IPS DF 6.9 (cell line): Measurements from ENCODE around the gene SLC25A34.

Experiments used
- DNase-seq: peaks from one replicate; pipeline ENCODE4 v3.0.0-alpha.2; 2013; ENCODE audit warnings: low read depth, low spot score
- H3K27ac ChIP-seq: one replicate; pipeline ENCODE4 v1.5.1; 2013; ENCODE audit warnings: low read length, control low read depth
- H3K27me3 ChIP-seq: 2 replicates; pipeline ENCODE4 v1.6.1; 2013; ENCODE audit warnings: mild to moderate bottlenecking, low read length; ENCODE audit not compliant: control insufficient read depth, insufficient read depth
- H3K36me3 ChIP-seq: 2 replicates; pipeline ENCODE4 v1.6.1; 2013; ENCODE audit warnings: low read length; ENCODE audit not compliant: control insufficient read depth, insufficient read depth
- H3K4me1 ChIP-seq: 2 replicates; pipeline ENCODE4 v1.6.1; 2013; ENCODE audit warnings: low read length; ENCODE audit not compliant: control insufficient read depth, insufficient read depth
- H3K4me3 ChIP-seq: 2 replicates; pipeline ENCODE4 v1.5.1; 2013; ENCODE audit warnings: mild to moderate bottlenecking, low read length
- H3K9me3 ChIP-seq: 2 replicates; pipeline ENCODE4 v1.6.1; 2013; ENCODE audit warnings: low read length, inconsistent platforms; ENCODE audit not compliant: control insufficient read depth, insufficient read depth
- WGBS: extraction: QIAGEN DNeasy Blood & Tissue Kit; methylation state at CpG from one replicate; pipeline ENCODE4 v1.1.7; 2013; ENCODE audit warnings: mixed read lengths, missing lambda C conversion rate; ENCODE audit not compliant: insufficient read length, insufficient coverage; 5-methylcytosine and 5-hydroxymethylcytosine counted together

SLC25A34 gene

DNA sequence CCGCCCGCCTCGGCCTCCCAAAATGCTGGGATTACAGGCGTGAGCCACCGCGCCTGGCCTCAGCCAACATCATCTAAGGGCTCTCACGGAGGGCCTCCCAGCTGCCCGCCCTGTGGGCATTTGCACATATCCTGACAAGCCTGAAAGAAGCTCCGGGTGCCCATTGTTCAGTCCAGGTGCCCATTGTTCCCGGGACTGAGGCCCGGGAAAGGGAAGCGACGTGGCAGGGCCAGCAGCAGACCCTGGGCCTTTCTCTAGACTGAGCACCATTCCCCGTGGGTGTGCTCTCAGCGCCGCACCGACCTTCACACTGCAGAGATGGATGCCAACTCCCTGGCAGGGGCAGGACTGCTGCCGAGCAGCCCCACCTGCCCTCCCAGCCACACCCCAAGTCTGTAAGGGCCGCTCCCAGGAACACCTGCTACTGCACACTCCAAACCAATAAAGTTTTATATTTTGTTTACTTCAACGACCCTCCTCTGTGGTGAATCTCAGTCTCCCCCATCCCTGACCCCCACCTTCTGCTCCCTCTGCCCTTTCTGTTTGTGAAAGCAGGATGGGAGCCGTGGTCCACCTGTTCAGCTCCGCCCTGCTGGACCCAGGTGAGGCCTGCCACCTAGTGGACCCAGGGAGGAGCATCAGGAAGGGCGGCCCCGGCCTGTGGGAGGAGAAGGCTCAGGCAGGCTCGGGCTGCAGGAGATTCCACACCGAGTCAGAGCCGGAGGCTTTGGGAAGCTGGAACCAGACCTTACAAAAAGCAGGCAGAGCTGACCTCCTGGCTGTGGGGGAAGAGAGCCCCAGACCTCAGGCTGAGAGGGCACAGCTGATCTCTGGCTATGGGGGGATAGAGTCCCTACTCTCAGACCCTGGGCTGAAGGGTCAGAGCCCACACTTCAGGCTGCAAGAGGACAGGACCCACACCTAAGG lies 5.1 kb downstream of the SLC25A34 start:
- DNase-seq: peak; percentile 81
- no peaks in the 10 kb centered on the region; the same call in 1 of the 2 replicates for H3K36me3 ChIP-seq
- no peaks in the 10 kb centered on the region for H3K27me3 ChIP-seq
- WGBS: no CpG with 5 or more reads among the region's 27 CpGs
- no peak overlapping the region for H3K4me3 ChIP-seq
- no peaks in the 10 kb centered on the region for H3K9me3 ChIP-seq
- H3K4me1 ChIP-seq: peaks cover 2% of the 10 kb centered on the region
- no peak overlapping the region for H3K27ac ChIP-seq

DNA sequence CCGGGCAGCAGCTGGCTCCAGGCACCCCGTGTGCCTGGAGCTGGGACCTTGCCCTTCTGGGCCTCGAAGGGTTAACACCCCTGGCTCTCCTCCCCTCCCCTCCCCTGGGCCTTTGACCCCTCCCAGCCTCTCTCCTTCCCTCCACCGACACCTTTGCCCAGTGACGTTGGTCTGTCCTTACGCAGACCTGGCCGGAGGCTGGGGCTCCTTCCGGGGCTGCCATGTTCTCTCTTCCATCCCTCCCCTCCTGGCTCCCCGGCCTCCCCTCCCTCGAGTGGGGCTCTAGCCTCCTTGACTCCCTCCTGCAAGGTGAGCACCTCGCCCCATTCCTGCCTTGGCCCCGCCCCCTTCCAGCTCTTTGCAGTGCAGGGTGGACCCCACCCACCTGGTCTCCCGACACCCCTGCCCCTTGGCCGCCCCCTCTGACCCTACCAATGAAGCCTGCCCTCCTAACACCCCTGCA lies 6.3 kb downstream of the SLC25A34 start, which contains the start of gene TMEM82:
Gene TMEM82, plus strand, starts transcription at position 161 of the 463 bp plus-strand sequence. Its CDS starts 61 bp downstream, at position 222.
- H3K36me3 ChIP-seq: no peaks in the 10 kb centered on the region; the same call in 1 of the 2 replicates
- H3K27ac ChIP-seq: no peak within 1 kb of the TSS
- no peaks in the 10 kb centered on the region for H3K9me3 ChIP-seq
- peaks cover 2% of the 10 kb centered on the region for H3K4me1 ChIP-seq
- no CpG with 5 or more reads among the region's 14 CpGs for WGBS
- DNase-seq: no peak
- no peaks in the 10 kb centered on the region for H3K27me3 ChIP-seq
- peak within 1 kb of the TSS; percentile 19; the same call in 1 of the 2 replicates for H3K4me3 ChIP-seq

DNA sequence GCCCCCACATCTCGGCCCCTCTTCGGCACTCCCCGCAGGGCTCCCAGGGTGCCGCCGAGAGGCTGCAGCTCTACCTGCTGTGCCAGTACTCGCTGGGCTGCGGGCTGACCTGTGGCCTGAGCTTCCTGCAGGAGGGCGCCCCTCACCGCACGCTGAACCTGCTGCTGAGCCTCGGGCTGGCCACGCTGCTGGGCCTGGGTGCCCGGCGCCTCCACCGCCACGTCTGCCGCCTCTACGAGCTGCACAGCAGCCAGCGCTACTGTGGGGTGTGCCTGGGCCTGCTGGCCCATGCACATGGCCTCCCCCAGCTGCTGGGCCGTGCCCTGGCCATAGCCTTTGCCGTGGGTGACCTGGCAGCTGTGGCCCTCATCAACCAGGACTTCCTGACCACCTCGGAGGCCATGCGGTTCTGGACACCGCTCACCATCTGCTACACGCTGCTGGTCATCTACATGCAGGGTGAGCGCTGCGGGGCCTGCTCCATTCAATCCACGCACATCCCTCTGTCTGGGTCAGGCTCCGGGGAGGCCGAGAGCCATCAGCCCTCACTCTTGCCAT lies 8.1 kb downstream of the SLC25A34 start:
- no CpG with 5 or more reads among the region's 30 CpGs for WGBS
- H3K4me1 ChIP-seq: peaks cover 2% of the 10 kb centered on the region
- no peak overlapping the region for H3K4me3 ChIP-seq
- no peak for DNase-seq
- H3K9me3 ChIP-seq: no peaks in the 10 kb centered on the region
- H3K27ac ChIP-seq: no peak overlapping the region
- H3K36me3 ChIP-seq: no peaks in the 10 kb centered on the region
- H3K27me3 ChIP-seq: no peaks in the 10 kb centered on the region

DNA sequence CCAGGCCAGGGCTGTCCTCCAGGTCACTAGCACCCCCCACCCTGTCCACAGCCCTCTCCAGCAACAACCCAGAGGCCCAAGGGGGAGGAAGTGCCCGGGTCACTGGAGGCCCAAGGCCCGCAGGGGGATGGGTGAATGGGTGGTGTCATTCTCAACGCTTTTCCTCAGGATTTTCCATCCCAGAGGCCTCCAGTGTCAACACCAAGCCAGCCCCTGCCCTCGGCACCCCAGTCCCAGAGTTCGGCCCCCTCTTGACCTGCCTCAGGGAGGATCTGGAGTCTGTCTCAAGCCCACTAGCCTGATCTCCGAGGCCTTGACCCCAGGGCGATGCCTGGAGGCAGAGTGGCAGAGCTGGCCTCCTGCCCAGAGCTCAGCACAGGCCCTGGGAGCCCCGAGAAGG lies 11.3 kb downstream of the SLC25A34 start:
- no peak overlapping the region for H3K27ac ChIP-seq
- no peaks in the 10 kb centered on the region for H3K27me3 ChIP-seq
- DNase-seq: no peak
- H3K36me3 ChIP-seq: no peaks in the 10 kb centered on the region
- H3K9me3 ChIP-seq: no peaks in the 10 kb centered on the region
- no peak overlapping the region for H3K4me3 ChIP-seq
- peaks cover 4% of the 10 kb centered on the region; the same call in 1 of the 2 replicates for H3K4me1 ChIP-seq
- no CpG with 5 or more reads among the region's 8 CpGs for WGBS

DNA sequence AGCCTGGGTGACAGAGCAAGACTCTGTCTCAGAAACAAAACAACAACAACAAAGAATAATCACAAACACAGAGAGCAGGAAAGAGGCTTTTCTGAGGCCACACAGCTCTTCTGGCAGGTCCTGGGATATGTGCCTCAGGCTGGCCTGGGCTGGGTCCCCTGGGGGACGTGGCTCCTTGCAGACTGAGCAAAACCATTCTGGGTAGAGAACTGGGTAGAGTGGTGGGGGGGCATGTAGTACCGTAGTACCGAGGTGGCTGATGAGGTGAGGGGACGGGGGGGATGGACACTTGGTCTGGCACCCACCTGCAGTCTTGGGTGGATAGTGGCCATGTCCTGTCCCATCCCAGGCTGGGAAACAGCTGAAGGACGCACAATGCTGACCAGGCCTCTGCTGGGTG lies 12.2 kb downstream of the SLC25A34 start:
- H3K27me3 ChIP-seq: no peaks in the 10 kb centered on the region
- H3K36me3 ChIP-seq: no peaks in the 10 kb centered on the region
- no peaks in the 10 kb centered on the region for H3K9me3 ChIP-seq
- H3K4me3 ChIP-seq: no peak overlapping the region
- DNase-seq: no peak
- no peak overlapping the region for H3K27ac ChIP-seq
- no CpG with 5 or more reads among the region's 5 CpGs for WGBS
- peaks cover 4% of the 10 kb centered on the region; the same call in 1 of the 2 replicates for H3K4me1 ChIP-seq

DNA sequence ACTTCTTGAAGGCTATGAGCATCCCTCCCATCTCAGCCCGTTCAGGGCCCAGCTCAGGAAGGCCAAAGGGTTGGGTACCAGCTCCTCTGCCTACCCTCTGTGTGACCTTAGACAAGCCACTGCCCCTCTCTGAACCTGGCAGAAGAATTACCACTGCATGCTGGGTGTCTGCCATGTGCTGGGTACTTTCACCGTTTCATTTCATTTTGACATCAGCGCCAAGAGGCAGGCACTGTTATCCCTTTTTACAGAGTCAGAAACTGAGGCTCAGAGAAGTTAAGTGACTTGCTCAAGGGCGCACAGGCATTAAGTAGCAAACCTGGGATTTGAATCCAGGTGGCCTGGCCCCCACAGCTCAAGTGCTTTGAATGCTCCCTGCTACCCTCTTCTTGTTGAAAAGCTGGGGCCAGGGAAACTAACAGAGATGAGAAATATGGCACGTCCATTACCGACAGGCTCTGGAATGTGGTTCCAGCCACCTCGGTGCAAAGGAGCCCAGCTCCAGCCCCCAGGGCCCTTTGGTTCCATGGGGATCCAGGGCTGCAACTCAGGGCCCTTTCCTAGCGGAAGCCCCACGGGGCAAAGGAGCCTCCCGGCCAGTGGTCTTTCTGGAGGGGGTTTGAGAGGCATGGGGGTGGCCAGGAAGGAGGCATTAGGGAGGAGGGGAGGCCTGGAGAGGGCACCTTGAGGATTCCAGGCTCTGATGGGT lies 12.8 kb downstream of the SLC25A34 start:
- H3K27ac ChIP-seq: no peak overlapping the region
- H3K9me3 ChIP-seq: no peaks in the 10 kb centered on the region
- H3K4me3 ChIP-seq: no peak overlapping the region
- H3K4me1 ChIP-seq: peaks cover 4% of the 10 kb centered on the region; the same call in 1 of the 2 replicates
- no CpG with 5 or more reads among the region's 10 CpGs for WGBS
- DNase-seq: no peak
- H3K27me3 ChIP-seq: no peaks in the 10 kb centered on the region
- H3K36me3 ChIP-seq: no peaks in the 10 kb centered on the region

DNA sequence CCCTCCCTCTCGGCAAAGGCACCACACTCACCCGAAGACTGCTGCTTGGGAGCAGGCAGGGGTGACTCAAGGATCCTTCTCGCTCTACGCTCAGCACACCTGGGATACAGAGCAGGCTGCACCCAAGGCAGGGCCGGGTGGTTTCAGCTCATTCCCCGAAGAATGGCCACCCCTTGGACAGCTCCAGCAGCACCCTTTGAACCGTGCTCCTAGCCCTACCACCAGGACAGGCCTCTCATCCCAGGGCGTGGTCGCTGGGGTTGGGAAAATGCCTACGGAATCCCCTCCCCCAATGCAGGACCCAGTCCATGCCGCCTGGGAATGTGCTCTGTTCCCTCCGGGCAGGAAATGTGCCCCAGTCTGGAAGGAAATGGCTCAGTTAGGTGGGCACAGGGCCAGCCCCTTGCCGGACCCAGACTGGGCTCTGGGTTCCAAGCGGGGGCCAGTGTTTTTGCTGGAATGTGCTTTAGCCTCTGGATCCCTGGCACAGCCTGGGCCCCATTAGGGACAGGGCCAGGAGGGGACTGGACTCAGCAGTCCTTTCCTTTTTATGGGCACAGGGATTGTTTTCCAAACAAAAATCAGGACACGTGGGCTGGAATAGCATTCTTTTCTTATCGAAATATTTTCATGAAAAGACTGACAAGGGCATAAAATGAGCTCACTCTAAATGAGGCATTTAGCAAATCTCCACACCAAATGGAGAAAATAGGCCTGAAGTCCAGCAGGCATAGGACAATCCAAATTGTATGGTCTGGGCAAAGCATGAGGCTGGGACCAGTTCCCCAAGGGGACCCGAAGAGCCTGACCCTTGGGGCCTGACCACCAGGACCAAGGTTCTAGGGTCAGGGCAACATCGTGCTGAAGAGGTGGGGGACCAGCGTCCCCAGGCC lies 13.6 kb downstream of the SLC25A34 start:
- no peak for DNase-seq
- H3K36me3 ChIP-seq: no peaks in the 10 kb centered on the region
- H3K27me3 ChIP-seq: no peaks in the 10 kb centered on the region
- peaks cover 4% of the 10 kb centered on the region; the same call in 1 of the 2 replicates for H3K4me1 ChIP-seq
- H3K9me3 ChIP-seq: no peaks in the 10 kb centered on the region
- no peak overlapping the region for H3K27ac ChIP-seq
- H3K4me3 ChIP-seq: no peak overlapping the region
- WGBS: no CpG with 5 or more reads among the region's 19 CpGs

DNA sequence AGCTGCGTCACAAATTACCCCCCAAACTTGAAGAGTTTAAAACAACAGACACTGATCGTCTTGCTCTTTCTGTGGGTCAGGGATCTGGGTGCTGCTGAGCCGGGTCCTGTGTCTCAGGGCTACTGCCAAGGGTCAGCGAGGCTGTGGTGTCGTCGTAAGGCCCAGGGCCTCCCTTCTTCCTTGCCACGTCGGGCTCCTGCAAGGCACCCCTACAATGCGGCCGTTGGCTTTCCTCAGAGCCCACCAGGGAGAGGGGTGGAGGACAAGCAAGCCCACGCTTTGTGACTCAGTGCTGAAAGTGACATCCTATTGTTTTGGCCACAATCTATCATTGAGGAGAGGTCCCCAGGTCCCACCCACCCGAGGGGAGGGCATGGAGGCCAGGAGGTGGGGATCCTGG lies 14.9 kb downstream of the SLC25A34 start:
- Histone ChIP-seq H3K4me1 (peaks cover 6% of the 10 kb centered on the region; the same call in 1 of the 2 replicates), H3K27me3 (no peaks in the 10 kb centered on the region), H3K9me3 (no peaks in the 10 kb centered on the region), H3K4me3 (no peak overlapping the region), H3K27ac (no peak overlapping the region), H3K36me3 (no peaks in the 10 kb centered on the region)
- no CpG with 5 or more reads among the region's 12 CpGs for WGBS
- no peak for DNase-seq

DNA sequence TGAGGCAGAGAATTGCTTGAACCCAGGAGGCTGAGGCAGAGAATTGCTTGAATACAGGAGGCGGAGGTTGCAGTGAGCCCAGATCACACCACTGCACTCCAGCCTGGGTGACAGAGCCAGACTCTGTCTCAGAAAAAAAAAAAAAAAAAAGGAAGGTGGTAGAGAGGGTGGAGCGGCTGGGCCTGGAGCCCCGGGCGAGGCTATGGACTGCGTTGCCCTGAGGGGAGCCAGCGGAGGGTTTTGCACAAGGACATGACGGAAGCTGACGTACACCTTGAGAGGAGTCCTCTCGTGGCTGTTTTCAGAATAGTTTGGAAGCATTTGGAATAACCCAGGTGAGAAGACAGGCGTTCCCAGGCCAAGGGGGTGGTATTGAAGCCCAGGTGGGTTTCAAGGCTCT lies 15.7 kb downstream of the SLC25A34 start:
- no peaks in the 10 kb centered on the region for H3K36me3 ChIP-seq
- no peak overlapping the region for H3K4me3 ChIP-seq
- DNase-seq: no peak
- no peaks in the 10 kb centered on the region for H3K9me3 ChIP-seq
- peaks cover 11% of the 10 kb centered on the region for H3K4me1 ChIP-seq
- no peak overlapping the region for H3K27ac ChIP-seq
- no peaks in the 10 kb centered on the region for H3K27me3 ChIP-seq
- no CpG with 5 or more reads among the region's 10 CpGs for WGBS
